Adipocyte (in vitro differentiated cells): ENCODE results near the gene SLC20A1.

Source experiments
- DNase-seq: peaks from one replicate; pipeline ENCODE4 v3.0.0-alpha.2; 2015; ENCODE audit warnings: low read depth
- H3K27me3 ChIP-seq: replicated peaks from 2 replicates; pipeline ENCODE4 v1.7.0; 2013; ENCODE audit warnings: mild to moderate bottlenecking, low read length, moderate library complexity; ENCODE audit not compliant: control insufficient read depth, insufficient read depth
- H3K36me3 ChIP-seq: 2 replicates; pipeline ENCODE4 v1.7.0; 2013; ENCODE audit warnings: low read length, mild to moderate bottlenecking, moderate library complexity; ENCODE audit not compliant: control insufficient read depth, insufficient read depth, severe bottlenecking
- H3K4me1 ChIP-seq: 2 replicates; pipeline ENCODE4 v1.7.0; 2013; ENCODE audit warnings: mild to moderate bottlenecking, low read length, moderate library complexity; ENCODE audit not compliant: control insufficient read depth, insufficient read depth
- H3K4me3 ChIP-seq: 2 replicates; pipeline ENCODE4 v1.7.0; 2013; ENCODE audit warnings: mild to moderate bottlenecking, low read length, moderate library complexity
- H3K9ac ChIP-seq: 2 replicates; pipeline ENCODE4 v1.7.0; 2013; ENCODE audit warnings: mild to moderate bottlenecking, low read length, moderate library complexity
- H3K9me3 ChIP-seq: 2 replicates; pipeline ENCODE4 v1.7.0; 2013; ENCODE audit warnings: mild to moderate bottlenecking, low read length, moderate library complexity; ENCODE audit not compliant: control insufficient read depth

The SLC20A1 gene

DNA sequence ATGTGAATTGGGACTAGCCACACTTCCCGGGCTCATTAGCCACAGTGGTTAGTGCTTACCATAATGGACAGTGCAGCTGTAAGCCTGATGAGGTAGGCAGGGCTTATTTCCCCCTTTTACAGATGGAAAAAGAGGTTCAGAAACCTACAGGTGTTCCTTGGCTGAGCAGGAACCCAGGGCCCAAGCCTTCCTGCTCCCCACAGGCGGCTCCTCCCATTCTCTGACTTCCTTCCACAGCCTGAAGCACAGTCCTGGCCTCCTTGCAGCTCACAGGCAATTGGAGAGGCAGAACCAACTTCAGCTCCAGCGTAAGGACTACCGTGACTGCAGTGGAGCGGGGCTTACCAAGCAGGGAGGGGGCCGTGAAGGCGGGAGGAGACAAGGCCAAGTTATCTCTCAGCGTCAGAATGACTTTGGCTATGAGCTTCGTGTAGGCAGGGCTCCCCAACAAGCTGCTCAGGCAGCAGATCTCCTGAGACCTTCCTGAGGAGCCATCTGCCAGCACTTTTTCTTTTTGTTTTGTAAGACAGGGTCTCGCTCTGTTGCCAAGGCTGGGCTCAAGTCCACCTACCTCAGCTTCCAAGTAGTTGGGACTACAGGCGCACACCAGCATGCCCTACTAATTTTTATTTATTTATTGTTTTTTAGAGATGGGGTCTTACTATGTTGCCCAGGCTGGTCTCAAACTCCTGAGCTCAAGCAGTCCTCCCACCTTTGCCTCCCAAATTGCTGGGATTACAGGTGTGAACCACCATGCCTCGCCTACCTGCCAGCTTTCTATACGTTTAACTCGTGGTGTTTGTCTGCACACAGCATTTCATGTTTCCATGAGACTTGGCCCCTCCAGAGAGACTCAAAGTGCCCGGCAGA is 40.8 kb downstream of the SLC20A1 start:
- H3K27me3 ChIP-seq: no peaks in the 10 kb centered on the region
- peaks cover 9% of the 10 kb centered on the region for H3K4me1 ChIP-seq
- no peaks in the 10 kb centered on the region for H3K9me3 ChIP-seq
- no peak overlapping the region for H3K9ac ChIP-seq
- no peak overlapping the region for H3K4me3 ChIP-seq
- no peaks in the 10 kb centered on the region for H3K36me3 ChIP-seq
- DNase-seq: no peak

GRCh38 chr2:112687522-112687921 is 41.8 kb downstream of the SLC20A1 start:
- no peaks in the 10 kb centered on the region for H3K9me3 ChIP-seq
- H3K4me1 ChIP-seq: peaks cover 19% of the 10 kb centered on the region
- DNase-seq: no peak
- H3K27me3 ChIP-seq: no peaks in the 10 kb centered on the region
- no peak overlapping the region for H3K9ac ChIP-seq
- H3K36me3 ChIP-seq: no peaks in the 10 kb centered on the region
- H3K4me3 ChIP-seq: no peak overlapping the region

- H3K9me3 ChIP-seq: no peaks in the 10 kb centered on the region
- no peak overlapping the region for H3K9ac ChIP-seq
- H3K36me3 ChIP-seq: no peaks in the 10 kb centered on the region
- no peak for DNase-seq
- H3K27me3 ChIP-seq: no peaks in the 10 kb centered on the region
- H3K4me3 ChIP-seq: no peak overlapping the region
- peaks cover 25% of the 10 kb centered on the region for H3K4me1 ChIP-seq
Measured at GRCh38 chr2:112688086-112688880, 42.5 kb downstream of the SLC20A1 start.

GRCh38 chr2:112690853-112691401 is 45.2 kb downstream of the SLC20A1 start:
- DNase-seq: peak; percentile 62
- H3K27me3 ChIP-seq: no peaks in the 10 kb centered on the region
- H3K9me3 ChIP-seq: no peaks in the 10 kb centered on the region

GRCh38 chr2:112691881-112692281 is 46.1 kb downstream of the SLC20A1 start:
- no peaks in the 10 kb centered on the region for H3K27me3 ChIP-seq
- no peak for DNase-seq
- peaks cover 25% of the 10 kb centered on the region for H3K4me1 ChIP-seq
- peak overlapping the region; percentile 13 for H3K9ac ChIP-seq
- H3K36me3 ChIP-seq: no peaks in the 10 kb centered on the region
- H3K4me3 ChIP-seq: no peak overlapping the region
- no peaks in the 10 kb centered on the region for H3K9me3 ChIP-seq

More at GRCh38 chr2:112690853-112691401, 45.2 kb downstream of the SLC20A1 start:
- H3K9ac ChIP-seq: peak overlapping the region; percentile 65
- H3K4me1 ChIP-seq: peaks cover 25% of the 10 kb centered on the region
- H3K4me3 ChIP-seq: no peak overlapping the region
- no peaks in the 10 kb centered on the region for H3K36me3 ChIP-seq

DNA sequence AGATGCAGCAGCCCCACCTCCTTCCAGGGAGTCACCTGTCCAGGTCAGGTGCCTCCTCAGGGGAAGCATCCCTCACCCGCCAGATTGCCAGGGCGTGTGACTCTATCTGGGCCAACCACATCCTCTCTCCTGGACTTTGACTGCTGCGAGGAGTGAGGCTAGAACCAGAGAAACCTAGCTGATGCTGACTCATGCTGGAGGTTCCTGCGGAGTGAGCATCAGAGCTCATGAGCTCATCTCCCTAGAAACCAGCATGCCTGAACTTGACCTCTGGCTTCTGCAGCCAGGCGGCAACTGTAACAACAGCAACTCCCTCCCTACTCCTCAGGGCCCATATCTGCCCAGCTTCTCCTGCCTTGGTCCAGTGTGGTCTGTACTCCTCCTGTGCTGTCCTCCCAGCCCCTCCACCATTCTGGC is 46.8 kb downstream of the SLC20A1 start:
- Histone ChIP-seq H3K27me3 (no peaks in the 10 kb centered on the region), H3K4me3 (no peak overlapping the region), H3K4me1 (peaks cover 25% of the 10 kb centered on the region), H3K36me3 (no peaks in the 10 kb centered on the region), H3K9me3 (no peaks in the 10 kb centered on the region), H3K9ac (no peak overlapping the region)
- peak; percentile 82 for DNase-seq

DNA sequence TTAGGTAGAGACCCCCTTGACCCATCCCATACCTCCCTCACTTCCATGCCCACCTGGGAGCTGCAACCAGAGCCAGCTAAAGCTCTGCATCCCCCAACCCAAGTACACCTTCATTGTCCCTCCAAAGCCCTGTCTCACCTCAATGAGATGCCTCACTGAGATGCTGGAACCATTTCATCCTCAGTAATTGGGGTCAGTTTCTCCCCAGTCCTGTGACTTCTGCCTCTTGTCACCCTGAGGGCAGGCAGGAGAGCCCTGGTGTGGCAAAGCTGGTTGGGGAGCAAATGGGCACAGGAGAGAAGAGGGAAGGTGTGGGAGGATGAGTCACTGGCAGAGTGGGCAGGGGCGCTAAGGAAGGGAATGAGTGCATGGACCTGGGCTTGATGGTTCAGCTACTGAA is 47.2 kb downstream of the SLC20A1 start:
- H3K36me3 ChIP-seq: no peaks in the 10 kb centered on the region
- H3K4me3 ChIP-seq: no peak overlapping the region
- no peaks in the 10 kb centered on the region for H3K9me3 ChIP-seq
- peak; percentile 17 for DNase-seq
- H3K9ac ChIP-seq: no peak overlapping the region
- H3K27me3 ChIP-seq: no peaks in the 10 kb centered on the region
- H3K4me1 ChIP-seq: peaks cover 25% of the 10 kb centered on the region

- Histone ChIP-seq H3K9ac (no peak overlapping the region), H3K36me3 (no peaks in the 10 kb centered on the region), H3K27me3 (no peaks in the 10 kb centered on the region)
Measured at GRCh38 chr2:112693596-112693995, 47.9 kb downstream of the SLC20A1 start.

GRCh38 chr2:112694182-112694581 is 48.4 kb downstream of the SLC20A1 start:
- no peak for DNase-seq
- Histone ChIP-seq H3K27me3 (no peaks in the 10 kb centered on the region), H3K4me3 (no peak overlapping the region)

More at GRCh38 chr2:112693596-112693995, 47.9 kb downstream of the SLC20A1 start:
- Histone ChIP-seq H3K4me3 (no peak overlapping the region), H3K9me3 (no peaks in the 10 kb centered on the region), H3K4me1 (peaks cover 25% of the 10 kb centered on the region)
- DNase-seq: no peak

DNA sequence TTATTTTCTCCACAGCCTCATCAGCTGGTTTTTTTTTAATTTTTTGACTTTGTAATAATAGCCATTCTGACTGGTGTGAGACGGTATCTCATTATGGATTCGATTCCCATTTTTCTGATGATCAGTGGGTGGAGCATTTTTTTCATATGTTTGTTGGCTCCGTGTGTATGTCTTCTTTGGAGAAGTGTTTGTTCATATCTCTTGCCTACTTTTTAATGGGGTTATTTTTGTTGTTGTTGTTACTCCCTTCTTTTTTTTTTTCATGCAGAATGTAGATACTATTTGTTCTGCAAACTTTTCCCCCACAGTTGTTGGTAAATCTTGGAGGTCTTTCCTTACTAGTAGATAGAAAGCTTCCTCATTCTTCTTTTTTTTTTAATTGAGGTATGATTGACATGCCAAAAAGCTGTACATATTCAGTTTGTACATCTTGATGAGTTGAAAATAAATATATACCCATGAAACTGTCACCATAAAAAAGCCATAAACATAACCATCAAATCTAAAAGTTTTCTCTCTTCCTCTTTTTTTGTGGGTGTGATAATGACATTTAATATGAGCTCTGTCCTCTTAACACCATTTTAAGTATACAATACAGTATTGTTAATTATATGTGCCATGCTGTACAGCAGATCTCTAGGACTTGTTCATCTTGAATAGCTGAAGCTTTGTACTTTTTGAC is 53.2 kb downstream of the SLC20A1 start:
- Histone ChIP-seq H3K9me3 (no peaks in the 10 kb centered on the region), H3K4me1 (peaks cover 11% of the 10 kb centered on the region), H3K9ac (no peak overlapping the region), H3K36me3 (no peaks in the 10 kb centered on the region), H3K4me3 (no peak overlapping the region), H3K27me3 (no peaks in the 10 kb centered on the region)
- DNase-seq: no peak

More at GRCh38 chr2:112694182-112694581, 48.4 kb downstream of the SLC20A1 start:
- H3K36me3 ChIP-seq: no peaks in the 10 kb centered on the region
- no peaks in the 10 kb centered on the region for H3K9me3 ChIP-seq
- no peak overlapping the region for H3K9ac ChIP-seq
- H3K4me1 ChIP-seq: peaks cover 25% of the 10 kb centered on the region
